ENCODE measurements around the gene TLCD1.
A peak's percentile ranks its signal among the peaks of the same experiment; 100 is the strongest.

Gene TLCD1

GRCh38 chr17:28726226-28726626, at the start of gene TLCD1:
TLCD1 (minus strand) TSS chr17:28726233; CDS start chr17:28726097, 136 bp downstream.
- peak; percentile 59 to 72 for DNase-seq

GRCh38 chr17:28774206-28774605, 48.2 kb upstream of the TLCD1 start:
- no peak for DNase-seq

- DNase-seq, result no peak
These were observed 47.7 kb upstream of the TLCD1 start for GRCh38 chr17:28773736-28774135.

- no peak for DNase-seq
These were observed 39.0 kb upstream of the TLCD1 start for GRCh38 chr17:28765038-28765437.

- peak; percentile 71 to 85 for DNase-seq
These were observed 37.8 kb upstream of the TLCD1 start for GRCh38 chr17:28763804-28764266.

GRCh38 chr17:28763137-28763799, 37.2 kb upstream of the TLCD1 start:
- DNase-seq, result no peak

GRCh38 chr17:28760601-28761562, 34.8 kb upstream of the TLCD1 start:
- DNase-seq, result no peak

- DNase-seq, result no peak
These were observed 33.3 kb upstream of the TLCD1 start for GRCh38 chr17:28759256-28759865.

GRCh38 chr17:28758411-28759121, 32.5 kb upstream of the TLCD1 start:
- DNase-seq, result no peak

- no peak for DNase-seq
These were observed 30.2 kb upstream of the TLCD1 start for GRCh38 chr17:28756049-28756804.

GRCh38 chr17:28755486-28755885, 29.5 kb upstream of the TLCD1 start:
- DNase-seq, result no peak

GRCh38 chr17:28751600-28752366, 25.8 kb upstream of the TLCD1 start:
- no peak for DNase-seq

GRCh38 chr17:28750178-28751047, 24.4 kb upstream of the TLCD1 start:
- peak; percentile 84 to 89 for DNase-seq

GRCh38 chr17:28749516-28750177, 23.6 kb upstream of the TLCD1 start:
- DNase-seq, result no peak

- no peak for DNase-seq
These were observed 23.0 kb upstream of the TLCD1 start for GRCh38 chr17:28748852-28749515.

GRCh38 chr17:28747801-28748750, 22.0 kb upstream of the TLCD1 start:
- no peak for DNase-seq

GRCh38 chr17:28747051-28747691, 21.1 kb upstream of the TLCD1 start:
- no peak for DNase-seq
